ENCODE data around the gene HSD17B10.

- TF ChIP-seq CTCF (IDR thresholded peaks at IDR 0.05) (peak; percentile 21 to 49 (median 44)), POLR2A (IDR thresholded peaks at IDR 0.05) (no peak), EP300 (IDR thresholded peaks at IDR 0.05; ENCODE audit: low read depth) (no peak)
Measured at GRCh38 chrX:53445977-53446376, 11.8 kb upstream of the HSD17B10 start.
